ENCODE results near the gene KIAA1614.

The KIAA1614 gene, protein sequence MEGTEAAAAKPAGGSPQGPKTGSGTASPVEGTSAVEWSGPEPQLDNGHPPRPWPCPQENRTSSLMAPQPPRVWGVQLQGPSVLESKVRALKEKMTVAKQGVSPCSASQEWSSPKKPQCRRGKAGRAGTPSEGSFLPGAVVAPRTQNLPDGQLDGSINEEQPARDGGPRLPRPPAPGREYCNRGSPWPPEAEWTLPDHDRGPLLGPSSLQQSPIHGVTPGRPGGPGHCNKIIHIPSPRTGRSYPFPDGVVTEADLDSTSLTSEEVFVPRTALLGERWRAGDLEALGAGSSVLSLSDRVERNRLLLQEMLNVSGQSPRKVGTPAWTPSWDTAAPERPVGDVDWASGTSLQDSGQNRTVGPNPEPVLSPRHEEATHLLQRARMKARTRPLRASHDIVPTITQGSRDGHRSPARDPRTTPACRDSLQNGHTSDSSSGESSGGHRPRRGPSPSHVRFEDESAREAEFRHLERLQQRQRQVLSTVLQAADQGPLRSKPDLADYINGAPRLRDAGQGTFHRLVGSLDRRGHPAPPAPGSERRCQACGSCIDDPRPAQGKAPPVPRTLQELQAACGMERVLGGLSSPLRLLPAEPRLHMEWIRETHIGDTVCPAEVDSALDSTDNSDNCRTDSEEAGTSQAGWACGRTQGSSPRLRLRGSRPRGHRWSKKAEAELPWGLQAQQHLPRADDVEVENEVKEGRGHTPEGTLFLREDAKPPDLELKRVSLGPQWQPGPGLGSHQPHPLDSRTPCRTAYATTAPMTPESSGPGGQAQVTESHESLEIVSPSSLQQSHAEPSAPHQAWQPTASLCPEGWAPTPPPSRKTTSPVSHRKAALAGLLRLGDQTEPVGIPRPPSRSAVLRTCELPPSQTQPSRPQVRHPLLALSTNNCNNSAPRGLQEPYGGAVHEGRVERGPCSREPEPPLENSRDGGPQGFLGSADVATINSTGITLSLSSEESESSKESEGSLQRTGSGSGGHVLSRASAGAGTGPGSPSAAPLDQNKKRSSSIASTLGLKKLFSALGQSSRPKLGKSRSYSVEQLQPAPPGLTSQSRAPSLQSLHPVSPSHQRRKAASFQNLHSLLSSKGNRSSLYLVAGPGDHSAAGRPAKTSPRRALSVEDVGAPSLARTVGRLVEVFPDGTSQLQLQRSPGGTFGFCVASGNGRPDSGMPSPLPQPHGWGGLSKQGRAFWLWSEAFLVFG

DNA sequence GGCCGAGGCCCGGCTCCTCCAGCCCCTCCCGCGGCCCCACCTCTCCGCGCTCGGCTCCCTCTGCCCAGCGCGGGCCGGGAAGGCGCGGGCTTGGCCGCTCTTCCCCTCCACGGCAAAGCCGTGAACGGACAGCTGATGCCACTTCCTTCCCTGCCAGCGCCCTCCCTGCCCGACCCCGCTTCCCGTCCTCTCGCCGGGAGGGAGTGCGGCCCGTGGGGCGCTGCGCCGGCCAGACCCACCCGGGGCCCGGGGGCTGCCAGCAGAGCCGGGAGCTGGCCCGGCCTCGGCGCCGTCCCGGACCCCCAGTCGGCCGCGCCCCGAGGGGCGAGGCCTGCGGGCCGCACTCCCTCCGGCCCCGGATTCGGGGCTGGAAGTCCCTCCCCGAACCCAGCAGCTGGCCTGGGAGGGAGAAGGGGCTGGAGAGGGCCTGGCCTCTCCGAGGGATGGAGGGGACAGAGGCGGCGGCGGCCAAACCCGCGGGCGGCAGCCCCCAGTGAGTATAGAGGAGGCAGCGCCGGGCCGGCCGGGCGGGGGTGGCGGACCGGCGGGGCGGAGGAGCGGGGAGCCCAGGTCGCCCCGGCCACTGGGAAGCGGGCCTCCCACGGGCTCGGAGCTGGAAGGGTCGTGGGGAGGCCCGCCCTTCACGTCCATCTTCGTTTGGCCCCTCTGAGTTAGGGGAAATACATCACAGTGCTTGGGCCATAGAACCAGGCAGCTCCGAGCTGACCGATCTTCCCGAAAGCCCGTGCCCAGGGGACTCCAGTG is at the start of gene KIAA1614:
Gene KIAA1614, plus strand, starts transcription at position 97 of the 765 bp plus-strand sequence. Its CDS starts 347 bp downstream, at position 444.
- no peak for DNase-seq

DNA sequence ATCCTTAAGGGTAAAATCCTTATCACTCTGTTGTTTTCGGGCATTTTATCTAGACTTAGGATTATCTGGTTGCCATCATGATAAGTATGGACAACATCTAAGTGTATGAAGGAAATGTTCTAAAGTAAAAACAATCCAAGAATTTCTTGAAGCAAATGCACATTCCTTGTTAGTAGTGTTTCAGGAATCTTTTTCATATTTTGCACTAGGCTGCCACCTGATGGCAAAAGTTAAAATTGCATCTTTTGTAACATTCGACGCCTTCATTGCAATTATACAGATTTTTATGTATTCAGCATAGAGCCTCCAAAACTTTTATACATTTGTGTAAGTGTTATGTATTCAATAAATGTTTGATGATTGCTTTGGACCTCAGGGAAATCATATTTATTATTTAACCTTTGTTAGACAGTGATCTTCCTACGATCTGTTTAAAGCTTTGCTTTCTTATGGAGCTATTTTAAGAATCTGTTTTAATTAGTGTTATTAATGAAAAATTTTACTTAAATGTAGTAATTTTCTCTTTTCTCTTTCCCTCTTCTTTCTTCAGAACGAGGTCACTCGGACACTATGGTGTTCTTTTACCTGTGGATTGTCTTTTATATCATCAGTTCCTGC is 49.4 kb upstream of the KIAA1614 start:
- peak; percentile 18 for DNase-seq

DNA sequence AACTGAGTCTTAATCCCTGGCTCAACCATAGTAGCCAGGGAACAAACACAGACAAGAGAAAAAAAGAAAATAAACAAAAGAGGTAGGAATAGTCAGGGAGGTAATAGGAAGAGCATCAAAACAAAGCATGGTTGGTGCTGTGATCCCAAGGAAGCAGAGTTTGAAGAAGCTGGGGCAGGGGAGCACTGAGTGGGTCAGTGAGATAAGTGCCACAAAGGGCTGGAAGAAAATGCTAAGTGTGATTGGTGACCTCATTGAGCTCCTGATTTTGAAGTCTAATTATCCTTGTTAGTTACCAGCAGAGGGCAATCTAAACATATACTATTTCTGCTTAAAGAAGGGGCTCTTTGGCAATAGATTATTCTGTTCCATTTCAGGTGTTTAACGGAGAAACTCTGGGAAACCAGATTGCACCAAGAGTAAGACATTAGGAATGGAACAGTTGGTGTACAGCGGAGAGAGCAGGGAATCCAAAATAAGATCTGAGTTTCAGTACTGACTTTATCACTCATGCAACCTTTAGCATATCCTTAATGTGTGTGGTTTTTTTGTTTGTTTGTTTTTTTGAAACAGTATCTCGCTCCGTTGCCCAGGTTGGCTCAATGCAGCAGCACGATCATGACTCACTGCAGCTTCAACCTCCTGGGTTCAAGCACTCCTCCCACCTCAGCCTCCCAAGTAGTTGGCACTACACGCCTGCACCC is 30.7 kb upstream of the KIAA1614 start:
- DNase-seq, result peak; percentile 14

DNA sequence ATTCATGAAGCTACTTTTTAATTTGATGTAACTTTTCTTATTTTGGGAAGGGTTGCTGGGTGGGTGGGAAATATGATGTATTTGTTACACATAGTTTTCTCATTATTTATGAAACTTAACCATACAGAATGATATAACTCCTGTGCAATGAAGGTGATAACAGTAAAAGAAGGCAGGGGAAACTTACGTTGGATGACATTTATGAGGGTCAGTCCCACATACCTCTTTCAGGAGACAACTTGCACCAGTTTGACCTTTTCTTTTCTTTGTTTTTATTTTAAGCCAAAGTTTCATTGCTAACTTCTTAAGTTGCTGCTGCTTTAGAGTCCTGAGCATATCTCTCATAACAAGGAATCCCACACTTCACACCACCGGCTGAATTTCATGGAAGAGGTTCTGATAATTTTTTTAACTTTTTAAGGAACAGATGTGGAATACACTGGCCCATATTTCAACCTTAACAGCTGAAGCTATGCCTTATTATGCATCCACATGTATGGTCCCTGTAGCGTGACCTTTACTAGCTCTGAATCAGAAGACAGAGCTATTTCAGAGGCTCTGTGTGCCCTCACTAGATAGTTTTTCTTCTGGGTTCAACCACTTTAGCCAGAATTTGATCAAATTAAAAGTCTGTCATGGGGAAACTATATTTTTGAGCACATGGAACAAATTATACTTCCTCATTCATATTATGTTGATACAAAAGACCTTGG is 28.0 kb upstream of the KIAA1614 start:
- DNase-seq, result no peak

DNA sequence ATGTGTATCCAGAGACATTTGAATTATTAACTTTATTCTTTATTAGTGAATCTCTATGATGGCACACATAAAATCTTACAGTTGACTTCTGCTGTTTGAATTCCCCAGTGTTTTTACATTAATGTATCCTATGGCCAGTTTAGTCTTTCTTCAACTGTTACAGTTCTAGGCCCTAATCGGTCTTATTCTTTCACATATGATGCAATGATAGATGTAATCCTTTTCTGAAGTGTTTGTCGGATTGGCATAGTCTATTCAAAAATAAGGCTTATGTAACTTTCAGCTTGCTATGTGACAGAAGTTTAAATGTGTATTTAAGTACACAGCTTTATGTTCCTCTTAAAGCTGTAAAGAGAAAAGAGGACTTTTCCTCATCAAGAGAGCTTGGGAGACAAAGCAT is 26.4 kb upstream of the KIAA1614 start:
- DNase-seq, result no peak

DNA sequence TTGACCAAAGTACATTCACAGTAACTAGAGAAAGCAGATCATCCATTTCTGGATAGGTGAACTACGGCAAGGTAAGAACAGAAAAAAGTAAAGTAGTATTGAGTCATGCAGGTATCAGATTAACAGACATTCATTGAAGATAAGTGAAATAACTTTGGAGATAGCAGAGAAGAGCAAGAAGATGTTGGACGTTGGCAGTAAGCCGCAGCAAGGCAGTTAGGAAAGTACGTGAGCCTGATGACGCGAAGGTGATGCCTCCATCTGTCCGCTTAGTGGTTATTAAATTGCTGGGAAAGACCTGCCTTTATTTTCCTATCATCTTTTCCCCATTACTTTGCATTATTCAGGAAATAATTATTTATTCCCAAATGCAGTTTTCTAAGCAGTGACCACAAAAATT is 24.9 kb upstream of the KIAA1614 start:
- DNase-seq, result no peak

DNA sequence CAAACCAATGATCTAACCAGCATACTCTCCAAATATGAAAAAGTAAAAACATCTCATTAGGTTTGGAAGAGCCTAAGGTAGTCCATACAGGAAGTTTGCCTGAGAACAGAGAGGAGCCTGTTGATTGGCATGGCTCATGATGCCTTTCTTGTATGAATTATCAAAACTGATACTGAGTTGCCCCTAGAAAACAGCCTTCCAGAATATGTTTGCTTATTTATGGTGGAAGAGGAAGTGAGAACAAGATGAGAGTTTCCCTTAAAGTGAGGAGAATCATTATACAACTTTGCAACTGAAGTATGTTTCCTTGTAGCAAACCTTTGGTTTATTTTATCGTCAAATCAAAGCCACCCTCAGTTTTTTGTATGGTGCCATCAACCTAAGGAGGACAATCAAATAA is 23.8 kb upstream of the KIAA1614 start:
- no peak for DNase-seq

DNA sequence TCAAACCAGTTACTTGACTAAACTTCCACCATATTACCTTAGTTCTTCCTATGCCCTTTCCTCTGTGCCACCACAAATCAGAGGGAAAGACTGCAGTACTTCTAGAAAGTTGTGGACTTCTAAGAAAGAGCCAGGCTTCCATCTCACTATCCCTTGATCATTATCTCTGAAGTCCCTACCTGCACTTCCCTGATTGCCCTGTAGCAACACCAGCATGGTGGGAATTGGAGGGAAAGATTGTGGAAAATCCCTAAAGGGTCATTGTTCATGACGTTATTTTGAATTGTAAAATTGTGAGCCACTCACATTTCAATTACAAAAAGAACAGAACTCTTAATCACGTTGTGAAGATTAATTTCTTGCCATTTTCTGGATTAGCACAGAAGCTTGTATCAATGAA is 23.4 kb upstream of the KIAA1614 start:
- no peak for DNase-seq

DNA sequence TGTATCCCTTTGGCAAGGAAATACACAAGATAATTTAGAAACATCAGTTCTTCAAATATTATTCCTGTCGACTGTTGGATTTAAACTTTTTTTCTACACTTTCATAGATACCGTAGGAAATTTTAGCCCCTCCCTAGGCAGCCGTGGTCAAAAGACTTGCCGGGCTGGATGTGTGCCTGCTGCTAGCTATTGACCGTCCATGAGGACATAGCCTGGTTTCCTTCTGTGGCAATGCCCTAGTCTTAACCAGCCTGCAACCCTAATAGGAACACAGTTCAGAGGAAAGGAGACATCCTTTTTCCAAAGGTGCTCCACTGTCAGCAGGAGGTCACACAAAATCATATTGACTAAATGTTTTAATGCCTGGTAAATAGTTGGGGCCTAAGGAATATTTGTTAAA is 20.4 kb upstream of the KIAA1614 start:
- no peak for DNase-seq

DNA sequence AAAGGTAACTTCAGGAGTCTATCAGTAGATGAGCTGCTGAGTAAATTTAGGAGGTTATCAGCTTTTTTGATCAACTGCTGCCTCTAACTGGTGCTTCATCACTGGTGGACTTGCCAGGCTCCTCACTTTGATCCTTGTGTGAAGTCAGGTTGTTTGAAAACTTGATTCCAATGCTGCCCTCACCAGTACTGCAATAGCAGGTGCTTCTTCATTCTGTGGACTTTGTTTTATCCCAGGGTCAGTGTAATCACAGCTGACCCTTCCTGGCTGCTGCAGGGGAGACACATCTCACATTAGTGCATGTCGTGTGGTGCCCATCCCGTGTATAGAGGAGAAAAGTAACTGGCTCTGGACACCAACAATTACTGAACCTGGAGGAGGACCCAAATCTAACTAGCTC is 20.0 kb upstream of the KIAA1614 start:
- DNase-seq, result no peak

DNA sequence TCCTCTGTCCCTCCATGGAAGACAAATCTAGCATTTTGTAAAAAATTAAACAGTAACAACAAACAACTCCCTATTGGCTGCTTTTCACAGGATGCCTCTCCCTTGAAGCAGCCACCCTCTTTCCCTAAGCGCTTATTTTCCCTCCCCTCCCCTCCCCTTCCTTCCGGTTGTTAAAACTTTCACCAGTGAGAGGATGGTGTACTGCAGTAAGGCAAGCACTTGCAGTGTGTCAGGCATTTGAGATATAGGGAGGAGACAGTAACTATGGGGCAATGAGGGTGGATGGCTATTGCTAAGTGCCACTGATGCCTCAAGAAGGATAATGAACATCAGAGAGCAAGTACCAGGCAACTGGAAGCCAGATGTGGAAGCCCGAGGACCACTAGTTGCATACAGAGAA is 19.1 kb upstream of the KIAA1614 start:
- no peak for DNase-seq

DNA sequence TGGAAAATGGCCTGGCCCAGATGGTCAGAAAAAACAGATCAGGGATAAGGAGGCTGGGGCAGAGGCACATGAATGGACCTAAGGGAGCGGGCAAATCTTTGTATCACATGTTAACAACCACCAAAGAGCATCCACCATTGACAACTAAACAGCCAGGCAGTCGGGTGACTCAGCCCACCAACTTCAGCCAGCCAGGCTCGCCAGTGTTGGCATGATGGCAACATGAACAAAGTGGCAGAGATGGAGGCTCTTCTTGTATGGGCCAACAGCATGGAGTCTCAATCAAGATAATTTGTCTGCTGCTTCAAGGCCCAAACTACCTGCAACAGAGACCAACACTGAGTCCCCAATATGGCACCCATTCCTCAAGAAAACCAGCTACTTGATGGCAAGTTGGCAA is 16.5 kb upstream of the KIAA1614 start:
- no peak for DNase-seq

DNA sequence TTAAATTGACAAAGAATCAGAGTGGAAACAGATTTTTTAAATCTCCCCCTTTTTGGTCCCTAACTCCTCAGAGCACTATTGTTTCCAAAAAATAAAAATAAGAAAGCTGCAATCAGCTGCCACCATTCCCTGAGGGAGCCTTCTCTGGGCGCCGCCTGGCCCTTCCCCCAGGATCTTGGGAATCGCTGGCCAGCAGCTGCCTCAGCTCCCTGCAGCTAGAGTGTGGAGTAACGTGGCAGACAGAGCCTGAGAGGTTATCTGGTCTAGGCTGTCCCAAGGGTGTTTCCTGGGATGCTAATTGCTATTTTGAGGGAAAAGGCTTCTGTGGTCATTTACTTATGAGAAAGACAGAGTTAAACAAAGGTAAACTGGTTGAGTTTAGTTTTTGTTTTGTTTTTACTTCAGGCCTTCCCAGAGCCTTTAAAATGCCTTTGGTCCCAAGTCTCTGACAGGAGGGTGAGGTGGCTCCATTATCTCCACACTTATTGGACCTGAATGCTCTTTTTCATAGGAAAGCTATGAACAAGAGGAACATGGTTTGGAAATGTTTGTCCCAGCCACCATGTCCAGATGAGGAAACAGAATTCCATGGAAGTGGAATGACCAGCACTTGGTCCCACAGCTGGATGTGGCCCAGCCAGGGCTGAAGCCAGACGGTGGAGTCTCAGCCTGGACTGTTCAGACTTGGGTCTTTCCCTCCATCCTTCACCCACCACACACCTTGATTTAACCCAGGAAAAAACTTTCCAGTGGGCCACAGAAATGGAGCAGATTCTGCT is 14.1 kb upstream of the KIAA1614 start:
- DNase-seq, result no peak

DNA sequence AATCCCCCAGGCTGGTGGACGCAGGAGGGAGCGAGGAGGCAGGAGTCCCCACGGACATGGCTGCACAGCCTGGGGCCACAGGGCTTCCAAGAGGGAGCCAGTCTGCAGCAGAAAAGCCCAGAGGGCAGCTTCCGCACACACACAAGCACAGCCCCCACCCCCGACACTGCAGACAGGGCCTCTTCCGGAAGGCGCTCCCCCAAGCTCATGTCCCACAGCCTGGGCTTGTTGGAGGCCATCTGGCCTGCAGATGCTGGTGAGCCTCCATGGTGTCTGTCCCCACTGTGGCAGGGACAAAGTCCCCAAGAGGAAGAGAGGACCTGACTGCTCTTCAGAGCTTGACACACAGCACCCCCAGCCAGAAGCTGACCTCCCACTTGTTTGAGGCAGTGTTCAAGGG is 13.4 kb upstream of the KIAA1614 start:
- no peak for DNase-seq

DNA sequence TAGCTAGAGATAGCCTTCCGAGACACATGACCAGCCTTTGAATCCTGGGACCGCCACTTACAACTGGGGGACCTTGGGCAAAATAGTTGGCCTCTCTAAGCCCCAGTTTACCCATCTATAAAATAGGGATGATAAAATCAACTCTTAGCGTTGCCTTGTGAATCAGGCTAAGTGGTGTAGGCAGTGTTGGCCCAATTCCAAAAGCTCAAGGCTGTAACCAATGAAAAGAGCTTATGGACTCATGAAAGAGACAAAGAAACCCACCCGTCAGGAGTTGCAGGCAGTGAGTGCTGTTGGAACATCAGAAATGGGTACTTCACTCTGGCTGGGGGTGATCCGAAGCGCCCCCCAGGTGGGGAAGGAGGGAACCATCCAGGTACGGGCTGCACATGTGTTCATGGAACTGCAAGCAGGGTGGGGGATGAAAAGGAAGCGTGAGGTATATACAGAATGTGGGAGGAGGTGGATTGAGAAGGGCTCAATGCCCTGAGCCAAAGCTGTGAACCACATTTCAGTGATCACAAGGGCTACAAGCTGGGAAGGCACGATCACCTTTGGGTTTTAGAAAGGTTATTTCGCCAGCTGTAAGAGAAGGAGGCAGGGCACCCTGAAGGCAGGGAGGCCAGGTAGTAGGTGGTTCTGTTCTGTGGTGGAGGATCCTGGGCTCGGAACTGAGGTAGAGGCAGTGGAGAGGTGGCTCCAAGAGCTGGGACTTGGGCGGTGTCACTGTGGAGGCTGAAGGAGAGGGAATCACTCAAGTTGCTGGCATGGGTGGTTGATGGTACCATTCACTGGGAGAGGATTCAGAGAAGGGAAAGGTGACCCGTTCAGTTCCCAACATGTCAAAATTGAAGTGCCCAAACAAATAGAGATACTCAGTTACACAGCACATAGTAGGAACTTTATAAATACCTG is 11.4 kb upstream of the KIAA1614 start:
- no peak for DNase-seq

DNA sequence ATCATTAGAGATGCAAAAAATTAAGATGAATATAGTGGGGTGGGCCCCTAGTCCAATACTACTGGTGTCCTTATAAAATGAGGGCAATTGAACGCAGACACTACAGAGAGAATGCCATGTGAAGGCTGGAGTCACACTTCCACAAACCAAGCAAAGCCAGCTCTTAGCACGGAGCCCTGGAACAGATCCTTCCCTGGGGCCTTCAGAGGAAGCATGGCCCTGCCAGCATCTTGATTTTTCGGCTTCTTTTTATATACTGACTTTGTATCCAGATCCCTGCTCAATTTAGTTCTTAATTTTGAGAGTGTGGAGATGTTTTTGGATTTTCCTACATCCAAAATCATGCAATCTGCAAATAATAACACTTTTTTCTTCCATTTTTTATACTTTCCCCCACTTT is 10.2 kb upstream of the KIAA1614 start:
- DNase-seq, result no peak

DNA sequence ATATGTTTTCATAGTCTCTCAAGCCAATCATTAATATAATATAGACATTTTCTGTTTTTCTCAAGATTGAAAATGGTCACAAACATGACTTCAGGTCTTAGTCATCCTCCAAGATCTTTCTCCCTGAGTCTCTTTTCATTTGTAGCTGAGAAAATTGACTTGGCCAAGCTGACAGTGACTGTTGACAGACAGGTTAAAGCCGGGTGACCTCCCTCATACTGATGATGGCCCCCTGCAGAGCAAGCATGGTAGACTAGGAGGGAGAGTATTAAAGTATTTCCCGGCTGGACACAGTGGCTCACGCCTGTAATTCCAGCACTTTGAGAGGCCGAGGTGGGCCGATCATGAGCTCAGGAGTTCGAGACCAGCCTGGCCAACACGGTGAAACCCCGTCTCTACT is 6.8 kb upstream of the KIAA1614 start:
- DNase-seq, result no peak

DNA sequence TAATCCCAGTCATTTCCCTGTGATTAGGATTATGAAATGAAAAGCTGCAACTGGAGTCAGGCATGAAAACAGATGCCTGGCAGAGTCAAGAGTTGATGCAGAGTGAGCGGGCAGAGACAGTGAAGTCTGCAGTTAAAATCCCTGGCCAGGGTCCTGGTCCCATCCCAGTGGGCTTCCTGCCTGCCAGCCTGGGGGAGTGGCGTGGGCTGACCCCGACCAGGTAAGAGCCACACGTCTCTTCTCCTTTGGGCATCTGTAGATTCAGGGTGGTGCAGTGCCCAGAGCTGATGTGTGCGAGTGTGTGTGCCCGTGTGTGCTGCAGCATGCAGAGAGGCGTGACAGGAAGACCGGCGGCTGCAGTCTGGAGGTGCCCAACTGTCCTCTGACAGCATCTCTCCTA is 6.2 kb upstream of the KIAA1614 start:
- no peak for DNase-seq

Measured in NCI-H1417 treated with DMSO at 0.1 percent for 48 hours (cell line).